Measurements from ENCODE around the gene CDC42BPB.

The CDC42BPB gene

GRCh38 chr14:103099081-103099732 lies 41.9 kb upstream of the CDC42BPB start:
- H3K27me3 ChIP-seq (ENCODE audit: low read depth, low read length) = no peaks in the 10 kb centered on the region
- H3K4me1 ChIP-seq (ENCODE audit: low read length) = peaks cover 16% of the 10 kb centered on the region
- no peak overlapping the region for H3K4me3 ChIP-seq (ENCODE audit: low read length)
- no peak overlapping the region for H2AFZ ChIP-seq (ENCODE audit: low read depth, low read length)
- no peaks in the 10 kb centered on the region for H4K20me1 ChIP-seq (ENCODE audit: insufficient read depth, low read length)
- no peak overlapping the region for H3K4me2 ChIP-seq (ENCODE audit: low read length)
- no peak for TF ChIP-seq EZH2phosphoT487 (IDR thresholded peaks at IDR 0.05; ENCODE audit: low read depth)
- no peak for TF ChIP-seq CTCF (IDR thresholded peaks at IDR 0.05; ENCODE audit: low read depth, low read length)
- no peak overlapping the region for H3K9ac ChIP-seq (ENCODE audit: low read length)
- no peaks in the 10 kb centered on the region for H3K79me2 ChIP-seq (ENCODE audit: low read length)
- no peaks in the 10 kb centered on the region for H3K9me3 ChIP-seq (ENCODE audit: insufficient read depth, low read length)
- no peak overlapping the region for H3K27ac ChIP-seq (ENCODE audit: low read length)
- no peaks in the 10 kb centered on the region for H3K36me3 ChIP-seq (replicated peaks; ENCODE audit: low read depth, low read length)

- H3K27ac ChIP-seq (ENCODE audit: low read length) = no peak overlapping the region
- no peak overlapping the region for H2AFZ ChIP-seq (ENCODE audit: low read depth, low read length)
- H3K9me3 ChIP-seq (ENCODE audit: insufficient read depth, low read length) = no peaks in the 10 kb centered on the region
- TF ChIP-seq EZH2phosphoT487 (IDR thresholded peaks at IDR 0.05; ENCODE audit: low read depth) (no peak), CTCF (IDR thresholded peaks at IDR 0.05; ENCODE audit: low read depth, low read length) (no peak)
- no peak overlapping the region for H3K4me2 ChIP-seq (ENCODE audit: low read length)
- H3K4me1 ChIP-seq (ENCODE audit: low read length) = peaks cover 16% of the 10 kb centered on the region
- H3K9ac ChIP-seq (ENCODE audit: low read length) = no peak overlapping the region
- no peaks in the 10 kb centered on the region for H3K36me3 ChIP-seq (replicated peaks; ENCODE audit: low read depth, low read length)
- H3K27me3 ChIP-seq (ENCODE audit: low read depth, low read length) = no peaks in the 10 kb centered on the region
- H3K79me2 ChIP-seq (ENCODE audit: low read length) = no peaks in the 10 kb centered on the region
- no peaks in the 10 kb centered on the region for H4K20me1 ChIP-seq (ENCODE audit: insufficient read depth, low read length)
- H3K4me3 ChIP-seq (ENCODE audit: low read length) = no peak overlapping the region
Measured at GRCh38 chr14:103097994-103098957, 40.9 kb upstream of the CDC42BPB start.

- Histone ChIP-seq H3K4me3 (ENCODE audit: low read length) (no peak overlapping the region), H3K4me1 (ENCODE audit: low read length) (peaks cover 16% of the 10 kb centered on the region), H3K4me2 (ENCODE audit: low read length) (no peak overlapping the region), H3K27ac (ENCODE audit: low read length) (no peak overlapping the region), H3K9ac (ENCODE audit: low read length) (no peak overlapping the region), H2AFZ (ENCODE audit: low read depth, low read length) (no peak overlapping the region), H3K79me2 (ENCODE audit: low read length) (no peaks in the 10 kb centered on the region), H4K20me1 (ENCODE audit: insufficient read depth, low read length) (no peaks in the 10 kb centered on the region), H3K27me3 (ENCODE audit: low read depth, low read length) (no peaks in the 10 kb centered on the region), H3K9me3 (ENCODE audit: insufficient read depth, low read length) (no peaks in the 10 kb centered on the region), H3K36me3 (replicated peaks; ENCODE audit: low read depth, low read length) (no peaks in the 10 kb centered on the region)
- no peak for TF ChIP-seq EZH2phosphoT487 (IDR thresholded peaks at IDR 0.05; ENCODE audit: low read depth)
- TF ChIP-seq CTCF (IDR thresholded peaks at IDR 0.05; ENCODE audit: low read depth, low read length) = no peak
Measured at GRCh38 chr14:103097244-103097993, 40.1 kb upstream of the CDC42BPB start.

- Histone ChIP-seq H3K4me1 (ENCODE audit: low read length) (peaks cover 25% of the 10 kb centered on the region), H3K27me3 (ENCODE audit: low read depth, low read length) (no peaks in the 10 kb centered on the region), H3K79me2 (ENCODE audit: low read length) (no peaks in the 10 kb centered on the region), H3K4me3 (ENCODE audit: low read length) (no peak overlapping the region), H3K4me2 (ENCODE audit: low read length) (no peak overlapping the region), H3K36me3 (replicated peaks; ENCODE audit: low read depth, low read length) (no peaks in the 10 kb centered on the region), H4K20me1 (ENCODE audit: insufficient read depth, low read length) (no peaks in the 10 kb centered on the region), H3K27ac (ENCODE audit: low read length) (no peak overlapping the region), H3K9ac (ENCODE audit: low read length) (no peak overlapping the region), H2AFZ (ENCODE audit: low read depth, low read length) (no peak overlapping the region), H3K9me3 (ENCODE audit: insufficient read depth, low read length) (no peaks in the 10 kb centered on the region)
- TF ChIP-seq CTCF (IDR thresholded peaks at IDR 0.05; ENCODE audit: low read depth, low read length) (no peak), EZH2phosphoT487 (IDR thresholded peaks at IDR 0.05; ENCODE audit: low read depth) (no peak)
Measured at GRCh38 chr14:103096387-103096786, 39.0 kb upstream of the CDC42BPB start.

Measured in OCI-LY3 (cell line).